GM12873 (cell line): Measurements from ENCODE around the gene FBXW7.

ENCODE experiments used
- TF ChIP-seq, protein P1 (sequence below): IDR thresholded peaks from 2 replicates; pipeline ENCODE4 v1.5.1; 2012; ENCODE audit warnings: low read depth, mild to moderate bottlenecking, moderate library complexity, low read length, control low read depth; ENCODE audit not compliant: insufficient read depth; ENCODE audit errors: missing control alignments

The FBXW7 gene

DNA sequence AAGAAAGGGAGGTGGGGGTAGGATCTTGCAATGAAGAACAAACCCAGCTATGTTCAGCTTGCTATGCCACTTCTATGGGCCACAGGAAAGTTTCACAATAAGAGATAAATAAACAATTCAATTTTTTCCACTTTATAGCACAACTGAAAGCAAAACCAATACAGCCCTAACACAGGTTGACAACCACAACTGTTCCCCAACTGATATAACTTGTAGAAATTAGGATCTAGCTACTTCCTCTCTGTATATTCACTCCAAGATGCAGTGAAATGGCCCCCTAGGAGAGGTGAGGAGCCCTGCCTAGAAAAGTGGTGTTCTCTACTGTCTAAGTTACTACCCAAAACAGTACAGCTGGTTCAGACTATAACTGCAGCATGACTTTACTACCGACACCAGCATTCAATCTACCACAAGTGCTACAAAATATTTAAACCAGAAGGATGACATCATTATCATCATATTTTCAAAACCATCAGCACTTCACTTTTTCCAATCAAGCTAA lies 77.0 kb downstream of the FBXW7 start:
- TF ChIP-seq, protein P1, sequence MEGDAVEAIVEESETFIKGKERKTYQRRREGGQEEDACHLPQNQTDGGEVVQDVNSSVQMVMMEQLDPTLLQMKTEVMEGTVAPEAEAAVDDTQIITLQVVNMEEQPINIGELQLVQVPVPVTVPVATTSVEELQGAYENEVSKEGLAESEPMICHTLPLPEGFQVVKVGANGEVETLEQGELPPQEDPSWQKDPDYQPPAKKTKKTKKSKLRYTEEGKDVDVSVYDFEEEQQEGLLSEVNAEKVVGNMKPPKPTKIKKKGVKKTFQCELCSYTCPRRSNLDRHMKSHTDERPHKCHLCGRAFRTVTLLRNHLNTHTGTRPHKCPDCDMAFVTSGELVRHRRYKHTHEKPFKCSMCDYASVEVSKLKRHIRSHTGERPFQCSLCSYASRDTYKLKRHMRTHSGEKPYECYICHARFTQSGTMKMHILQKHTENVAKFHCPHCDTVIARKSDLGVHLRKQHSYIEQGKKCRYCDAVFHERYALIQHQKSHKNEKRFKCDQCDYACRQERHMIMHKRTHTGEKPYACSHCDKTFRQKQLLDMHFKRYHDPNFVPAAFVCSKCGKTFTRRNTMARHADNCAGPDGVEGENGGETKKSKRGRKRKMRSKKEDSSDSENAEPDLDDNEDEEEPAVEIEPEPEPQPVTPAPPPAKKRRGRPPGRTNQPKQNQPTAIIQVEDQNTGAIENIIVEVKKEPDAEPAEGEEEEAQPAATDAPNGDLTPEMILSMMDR = no peak

DNA sequence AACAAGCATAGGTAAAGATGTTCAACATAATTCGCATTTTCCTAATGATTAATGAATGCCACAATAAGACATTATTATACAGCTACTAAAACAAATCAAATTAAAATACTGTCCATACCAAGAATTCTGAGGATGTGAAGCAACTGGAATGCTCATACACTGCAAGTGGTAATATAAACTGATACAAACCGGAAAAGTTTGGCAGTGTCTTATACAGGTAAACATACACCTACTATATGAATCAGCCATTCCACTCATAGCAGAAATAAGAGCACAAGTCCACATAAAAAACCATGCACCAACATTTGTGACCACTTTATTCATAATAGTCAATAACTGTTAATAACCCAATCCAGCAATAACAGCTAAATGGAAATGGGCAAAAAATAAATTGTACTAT lies 79.3 kb downstream of the FBXW7 start:
- TF ChIP-seq, protein P1 = no peak

- TF ChIP-seq, protein P1 = no peak
These were observed 80.6 kb downstream of the FBXW7 start for GRCh38 chr4:152455311-152455710.

DNA sequence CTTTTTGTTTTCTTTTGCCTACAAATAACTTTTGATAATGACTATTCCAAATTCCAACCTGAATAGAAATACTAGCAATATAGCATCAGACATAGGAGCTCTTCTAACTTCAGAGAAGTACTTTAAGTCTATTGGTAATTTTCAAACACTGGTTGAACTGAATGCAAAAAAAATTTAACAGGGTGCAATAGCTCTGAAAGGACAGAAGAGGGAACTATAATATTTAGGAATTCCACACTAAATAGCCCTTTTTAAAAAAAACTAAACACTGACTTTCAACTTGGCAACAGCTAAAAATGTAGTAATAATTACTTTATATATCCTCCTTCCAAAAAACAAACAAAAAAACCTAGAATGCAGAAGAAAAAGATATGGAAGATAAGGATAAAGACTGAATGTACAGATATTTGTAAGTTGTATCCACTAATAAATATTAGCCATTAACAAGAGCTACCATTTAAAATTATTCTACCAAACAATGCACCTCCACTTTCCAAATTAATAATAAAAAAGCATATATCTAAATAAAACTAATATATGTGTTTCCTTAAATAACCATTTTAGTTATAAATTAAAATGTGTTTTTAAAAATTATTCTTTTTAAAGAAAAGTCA lies 81.4 kb downstream of the FBXW7 start:
- TF ChIP-seq, protein P1 = peak; percentile 53

- TF ChIP-seq, protein P1 = no peak
These were observed 84.4 kb downstream of the FBXW7 start for GRCh38 chr4:152451496-152451895.

DNA sequence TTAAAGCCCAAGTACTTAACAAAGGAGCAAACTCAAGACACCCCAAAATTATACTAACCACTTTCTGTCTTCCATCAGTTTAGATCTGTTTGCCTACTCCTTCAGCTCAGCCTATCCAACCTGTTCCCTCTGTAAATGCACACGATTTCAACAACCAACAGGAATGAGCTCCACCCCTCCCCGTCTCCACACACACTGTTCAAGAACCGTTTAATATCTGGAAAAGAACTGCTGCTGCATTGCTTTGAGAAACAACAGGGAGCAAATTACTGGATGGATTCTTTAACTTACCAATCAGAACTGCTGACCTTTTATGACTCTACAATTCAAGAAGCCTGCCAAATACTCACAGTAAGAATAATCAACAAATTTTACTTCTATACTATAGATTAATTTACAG lies 87.0 kb downstream of the FBXW7 start:
- TF ChIP-seq, protein P1 = no peak

GRCh38 chr4:152448038-152448707 lies 87.7 kb downstream of the FBXW7 start:
- TF ChIP-seq, protein P1 = no peak
